HFF-Myc (cell line): ENCODE results near the gene KCND3.

ENCODE experiments used
- DNase-seq: peaks from one replicate; pipeline ENCODE4 v3.0.0-alpha.2; 2011; ENCODE audit warnings: low read depth; ENCODE audit errors: extremely low read depth
- H3K4me3 ChIP-seq: replicated peaks from 2 replicates; pipeline ENCODE4 v1.5.1; 2011; ENCODE audit warnings: low read depth, mild to moderate bottlenecking, control low read depth, low read length
- CTCF ChIP-seq: IDR thresholded peaks from 2 replicates; pipeline ENCODE4 v1.5.1; 2012; ENCODE audit warnings: mild to moderate bottlenecking, low read depth, low read length, control low read depth; ENCODE audit errors: missing control alignments

KCND3 gene

GRCh38 chr1:111727056-111727455, 262.4 kb downstream of the KCND3 start:
- TF ChIP-seq CTCF, result no peak
- no peak overlapping the region for H3K4me3 ChIP-seq
- no peak for DNase-seq

- H3K4me3 ChIP-seq, result no peak overlapping the region
- no peak for DNase-seq
- no peak for TF ChIP-seq CTCF
Observed at GRCh38 chr1:111725192-111725591, 264.3 kb downstream of the KCND3 start.

GRCh38 chr1:111723871-111724270, 265.6 kb downstream of the KCND3 start:
- no peak for TF ChIP-seq CTCF
- no peak overlapping the region for H3K4me3 ChIP-seq
- no peak for DNase-seq

- no peak for DNase-seq
- TF ChIP-seq CTCF, result no peak
- no peak overlapping the region for H3K4me3 ChIP-seq
Observed at GRCh38 chr1:111723091-111723806, 266.2 kb downstream of the KCND3 start.

GRCh38 chr1:111720977-111721786, 268.3 kb downstream of the KCND3 start:
- DNase-seq, result no peak
- TF ChIP-seq CTCF, result no peak
- no peak overlapping the region for H3K4me3 ChIP-seq
